Measurements from ENCODE around the gene CAPN8. TPM values are rescaled to one million over a fixed set of nuclear protein-coding genes. Genes with fewer than 3 reads are reported as not detected.
A peak's percentile ranks its signal among the peaks of the same experiment; 100 is the strongest.

The CAPN8 gene
- total and polyA plus RNA-seq, 4 donors: 0.08 to 0.16 TPM; not detected in 2

DNA sequence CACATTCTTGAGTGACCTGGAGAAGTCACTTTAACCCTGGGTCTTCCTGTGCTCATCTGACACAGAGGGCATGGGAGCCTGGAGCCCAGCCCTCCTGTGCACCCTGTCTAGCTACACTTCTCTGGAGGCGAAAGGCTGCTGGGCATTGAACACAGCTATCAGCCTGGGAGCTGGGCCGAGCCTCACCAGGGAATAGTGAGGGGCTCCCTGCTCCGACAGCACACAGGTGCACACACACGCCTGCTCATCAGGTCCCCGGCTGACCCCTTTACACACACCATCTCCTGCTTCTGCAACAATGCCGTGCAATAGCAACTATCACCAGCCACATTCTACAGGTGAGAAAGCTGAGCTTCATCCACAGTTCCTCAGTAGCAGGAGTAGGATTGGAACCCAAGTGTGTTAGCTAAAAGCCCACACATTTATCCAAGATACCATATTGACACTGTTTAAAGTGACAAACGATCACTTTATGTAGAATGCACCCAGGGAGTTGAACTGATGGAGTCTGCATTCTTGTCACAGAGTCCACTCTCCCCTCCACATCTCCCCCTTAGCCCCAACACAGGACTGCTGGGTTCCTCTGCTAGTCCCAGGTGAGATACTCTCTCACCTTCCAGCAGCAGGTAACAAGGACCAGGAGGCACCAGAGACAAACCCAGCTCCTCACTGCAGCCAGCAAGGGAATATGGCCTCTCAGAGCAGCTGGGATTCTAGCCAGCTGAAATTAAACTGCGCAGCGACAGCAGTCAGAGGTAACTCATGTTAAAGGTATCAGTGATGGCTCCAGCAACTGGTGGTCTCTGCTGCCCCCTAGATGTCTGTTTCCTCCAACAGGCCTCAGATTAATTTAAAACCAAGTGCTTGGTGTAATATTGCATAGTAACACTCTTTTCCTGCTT lies 18.3 kb upstream of the CAPN8 start:
- H3K9ac ChIP-seq (ENCODE audit: low read depth in 1 of 2, low read length in 2 of 2): no peak overlapping the region
- WGBS: 65% methylated on average over 9 of the region's 9 CpGs
- H3K9me3 ChIP-seq (ENCODE audit: control insufficient read depth in 4 of 4, low read length in 3 of 4): no peaks in the 10 kb centered on the region
- DNase-seq (ENCODE audit: low spot score): peak; percentile 64
- TF ChIP-seq HNF4A (conservative IDR thresholded peaks at IDR 0.05): no peak
- no peak for TF ChIP-seq ZBTB33 (IDR thresholded peaks at IDR 0.05)
- TF ChIP-seq NR2F2 (IDR thresholded peaks at IDR 0.05): no peak
- TF ChIP-seq JUND (IDR thresholded peaks at IDR 0.05): no peak
- TF ChIP-seq REST (IDR thresholded peaks at IDR 0.05): no peak
- TF ChIP-seq EGR1 (IDR thresholded peaks at IDR 0.05; ENCODE audit: low read depth in 2 of 2): no peak
- no peak for TF ChIP-seq MAX (IDR thresholded peaks at IDR 0.05)
- TF ChIP-seq FOXA1 (IDR thresholded peaks at IDR 0.05): no peak
- TF ChIP-seq YY1 (IDR thresholded peaks at IDR 0.05): peak; percentile 13
- TF ChIP-seq, protein P1, sequence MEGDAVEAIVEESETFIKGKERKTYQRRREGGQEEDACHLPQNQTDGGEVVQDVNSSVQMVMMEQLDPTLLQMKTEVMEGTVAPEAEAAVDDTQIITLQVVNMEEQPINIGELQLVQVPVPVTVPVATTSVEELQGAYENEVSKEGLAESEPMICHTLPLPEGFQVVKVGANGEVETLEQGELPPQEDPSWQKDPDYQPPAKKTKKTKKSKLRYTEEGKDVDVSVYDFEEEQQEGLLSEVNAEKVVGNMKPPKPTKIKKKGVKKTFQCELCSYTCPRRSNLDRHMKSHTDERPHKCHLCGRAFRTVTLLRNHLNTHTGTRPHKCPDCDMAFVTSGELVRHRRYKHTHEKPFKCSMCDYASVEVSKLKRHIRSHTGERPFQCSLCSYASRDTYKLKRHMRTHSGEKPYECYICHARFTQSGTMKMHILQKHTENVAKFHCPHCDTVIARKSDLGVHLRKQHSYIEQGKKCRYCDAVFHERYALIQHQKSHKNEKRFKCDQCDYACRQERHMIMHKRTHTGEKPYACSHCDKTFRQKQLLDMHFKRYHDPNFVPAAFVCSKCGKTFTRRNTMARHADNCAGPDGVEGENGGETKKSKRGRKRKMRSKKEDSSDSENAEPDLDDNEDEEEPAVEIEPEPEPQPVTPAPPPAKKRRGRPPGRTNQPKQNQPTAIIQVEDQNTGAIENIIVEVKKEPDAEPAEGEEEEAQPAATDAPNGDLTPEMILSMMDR (IDR thresholded peaks at IDR 0.05; ENCODE audit: low read depth, low read length, missing input control): peak; percentile 80
- peak; percentile 96 to 97 for TF ChIP-seq RAD21 (IDR thresholded peaks at IDR 0.05)
- TF ChIP-seq, protein P2, sequence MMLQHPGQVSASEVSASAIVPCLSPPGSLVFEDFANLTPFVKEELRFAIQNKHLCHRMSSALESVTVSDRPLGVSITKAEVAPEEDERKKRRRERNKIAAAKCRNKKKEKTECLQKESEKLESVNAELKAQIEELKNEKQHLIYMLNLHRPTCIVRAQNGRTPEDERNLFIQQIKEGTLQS (IDR thresholded peaks at IDR 0.05): no peak
- TF ChIP-seq GABPA (IDR thresholded peaks at IDR 0.05 in 1 of 2, conservative IDR thresholded peaks at IDR 0.05 in 1 of 2): no peak
- no peak for TF ChIP-seq FOXA2 (IDR thresholded peaks at IDR 0.05)
- H3K4me3 ChIP-seq (ENCODE audit: low read depth in 1 of 3, low read length in 3 of 3): no peak overlapping the region
- H3K36me3 ChIP-seq (ENCODE audit: control insufficient read depth in 4 of 4, insufficient read depth in 3 of 4, low read depth in 1 of 4, low read length in 3 of 4): no peaks in the 10 kb centered on the region
- H3K27me3 ChIP-seq (ENCODE audit: control insufficient read depth in 4 of 4, insufficient read depth in 4 of 4, low read length in 3 of 4): no peaks in the 10 kb centered on the region
- H3K27ac ChIP-seq (ENCODE audit: low read depth in 1 of 2, low read length in 2 of 2): no peak overlapping the region
- no peaks in the 10 kb centered on the region for H3K4me1 ChIP-seq (ENCODE audit: control insufficient read depth in 4 of 4, insufficient read depth in 4 of 4, low read length in 3 of 4)
